Measurements from ENCODE around the gene EVC2.

- no peak for TF ChIP-seq KAT2A (conservative IDR thresholded peaks at IDR 0.05; ENCODE audit: control insufficient read depth, low read depth, low read length)
- TF ChIP-seq RB1 (IDR thresholded peaks at IDR 0.05; ENCODE audit: borderline replicate concordance), result no peak
- TF ChIP-seq CHD4 (IDR thresholded peaks at IDR 0.05), result no peak
These were observed 1.7 kb downstream of the EVC2 start for GRCh38 chr4:5706486-5707290.

All from GM12878 (cell line).